CD1c-positive myeloid dendritic cell (primary cell): ENCODE data around the gene HSPA12A.
"Not testable (repeated sequence)": the region's sequence is repeated elsewhere in the genome, so short reads cannot be mapped to it uniquely, and the experiment has no call there.

Experiments used
- DNase-seq: peaks from one replicate; pipeline ENCODE4 v3.0.0-alpha.2; 2016; ENCODE audit errors: extremely low spot score

The HSPA12A gene

DNA sequence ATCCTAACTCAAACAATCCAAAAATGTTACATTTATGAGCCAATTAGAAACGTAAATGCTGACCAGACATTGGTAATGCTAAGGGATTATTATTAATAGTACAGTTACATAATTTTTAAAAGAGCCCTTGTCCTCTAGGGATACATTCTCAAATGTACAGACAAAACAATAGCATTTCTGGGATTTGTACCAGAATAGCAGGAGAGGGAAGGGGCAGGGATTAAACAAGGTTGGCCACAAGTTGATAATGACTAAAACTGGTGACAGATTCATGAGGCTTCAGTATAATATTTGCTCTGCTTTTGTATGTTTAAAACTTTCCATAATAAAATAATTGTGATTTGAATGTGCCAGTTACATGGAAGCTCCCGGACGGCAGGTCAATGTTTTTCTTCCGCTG lies 27.0 kb downstream of the HSPA12A start:
- no peak for DNase-seq

DNA sequence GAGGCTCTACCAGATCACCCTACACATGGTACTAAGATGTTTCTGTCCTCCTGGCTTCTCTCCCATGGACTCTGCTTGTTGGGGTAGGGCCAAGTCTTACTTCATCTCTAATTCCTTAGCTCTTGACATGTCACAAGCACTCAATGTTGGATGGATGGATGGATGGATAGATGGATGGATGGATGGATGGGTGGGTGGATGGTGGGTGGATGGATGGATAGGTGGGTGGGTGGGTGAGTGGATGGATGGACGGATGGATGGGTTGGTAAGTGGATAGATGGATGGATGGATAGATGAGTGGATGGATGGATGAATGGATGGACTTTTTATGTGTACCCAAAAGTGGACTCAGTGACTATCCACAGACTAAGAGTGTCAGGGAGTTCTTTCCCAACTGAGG lies 28.5 kb downstream of the HSPA12A start:
- DNase-seq: no peak

DNA sequence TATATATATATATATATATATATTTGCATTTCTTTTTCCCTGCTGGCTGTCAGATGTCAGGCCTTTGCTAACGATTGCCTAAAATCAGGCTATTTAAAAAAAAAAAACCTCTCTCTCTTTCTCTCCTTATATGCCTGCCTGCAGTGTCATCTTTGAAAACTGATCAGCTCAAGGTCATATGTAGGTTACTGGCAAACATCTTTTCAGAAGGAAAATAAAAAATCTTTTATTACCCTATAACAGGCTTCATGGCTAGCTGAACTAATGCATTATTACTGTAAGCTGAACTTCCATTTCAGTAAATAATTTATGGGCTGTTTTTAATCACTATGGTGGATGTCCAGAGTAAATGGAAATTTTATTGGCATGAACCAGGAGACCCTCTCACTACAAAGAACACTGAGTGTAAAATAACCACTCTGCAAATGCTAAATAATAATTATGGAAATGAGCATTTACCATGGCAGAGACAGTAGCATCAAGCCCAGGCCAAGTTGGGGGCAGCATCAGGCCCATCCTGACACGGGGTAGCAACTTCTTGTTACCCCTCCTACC lies 29.3 kb downstream of the HSPA12A start:
- no peak for DNase-seq

DNA sequence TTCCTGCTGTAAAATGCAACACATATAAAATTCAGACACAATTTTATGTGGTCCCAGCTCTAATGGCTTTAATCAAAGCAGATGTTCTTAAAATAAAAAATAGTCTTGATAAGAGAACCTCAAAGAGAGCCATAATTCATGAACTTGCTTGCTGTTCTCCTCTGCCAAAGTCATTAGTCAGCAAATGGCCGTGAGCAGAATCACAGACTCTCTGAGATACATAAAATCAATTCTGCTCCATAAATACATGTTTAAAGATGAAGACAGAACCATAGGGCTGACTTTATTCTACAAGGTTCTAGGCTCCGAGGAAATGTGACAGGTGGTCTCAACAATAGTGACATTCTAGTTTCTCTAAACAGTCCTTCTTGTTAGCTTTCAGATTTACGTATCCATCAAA lies 29.8 kb downstream of the HSPA12A start:
- no peak for DNase-seq

DNA sequence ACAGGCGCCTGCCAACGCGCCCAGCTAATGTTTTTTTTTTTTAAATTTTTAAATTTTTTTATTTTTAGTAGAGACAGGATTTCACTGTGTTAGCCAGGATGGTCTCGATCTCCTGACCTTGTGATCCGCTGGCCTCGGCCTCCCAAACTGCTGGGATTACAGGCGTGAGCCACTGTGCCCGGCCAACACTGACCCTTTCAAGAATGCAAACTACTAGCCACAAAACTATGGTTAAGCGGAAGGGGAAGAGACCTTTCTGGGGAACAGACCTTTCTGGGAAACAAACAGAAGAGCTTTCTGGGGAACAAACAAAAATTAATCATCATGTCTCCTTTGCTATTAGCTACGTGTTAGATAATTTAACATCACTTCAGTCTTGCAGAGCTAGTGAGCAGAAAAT lies 30.6 kb downstream of the HSPA12A start:
- DNase-seq: not testable (repeated sequence)

DNA sequence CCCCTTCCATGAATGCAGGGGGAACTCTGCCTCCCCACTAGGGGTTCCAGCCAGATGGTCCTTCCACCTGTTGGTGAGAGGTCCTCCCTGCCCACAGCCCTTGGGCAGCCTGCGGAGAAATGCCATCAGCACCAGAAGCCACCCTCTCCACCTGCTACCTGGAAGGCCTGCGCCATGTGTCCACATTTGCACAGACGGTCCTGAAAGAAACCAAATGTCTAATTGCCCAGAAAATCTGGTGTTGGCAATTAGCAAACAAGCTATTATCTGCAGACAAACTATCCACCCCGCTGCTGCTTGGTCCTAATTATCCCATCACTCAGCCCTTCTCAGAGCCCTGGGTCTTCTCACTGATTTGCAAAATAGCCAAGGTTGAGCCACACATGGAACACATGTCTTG lies 32.3 kb downstream of the HSPA12A start:
- no peak for DNase-seq

DNA sequence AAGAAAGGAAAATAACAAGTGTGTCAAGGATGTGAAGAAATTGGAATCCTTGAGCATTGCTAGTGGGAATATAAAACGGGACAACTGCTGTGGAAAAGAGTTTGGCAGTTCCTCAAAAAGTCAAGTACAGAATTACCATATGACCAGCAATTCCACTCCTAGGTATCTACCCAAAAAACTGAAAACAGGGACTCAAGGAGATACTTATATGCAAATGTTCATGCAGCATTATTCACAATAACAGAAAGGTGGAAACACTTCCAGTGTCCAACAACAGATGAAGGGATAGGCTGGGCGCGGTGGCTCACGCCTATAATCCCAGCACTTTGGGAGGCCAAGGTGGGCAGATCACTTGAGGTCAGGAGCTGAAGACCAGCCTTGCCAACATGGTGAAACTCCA lies 33.5 kb downstream of the HSPA12A start:
- DNase-seq: no peak

DNA sequence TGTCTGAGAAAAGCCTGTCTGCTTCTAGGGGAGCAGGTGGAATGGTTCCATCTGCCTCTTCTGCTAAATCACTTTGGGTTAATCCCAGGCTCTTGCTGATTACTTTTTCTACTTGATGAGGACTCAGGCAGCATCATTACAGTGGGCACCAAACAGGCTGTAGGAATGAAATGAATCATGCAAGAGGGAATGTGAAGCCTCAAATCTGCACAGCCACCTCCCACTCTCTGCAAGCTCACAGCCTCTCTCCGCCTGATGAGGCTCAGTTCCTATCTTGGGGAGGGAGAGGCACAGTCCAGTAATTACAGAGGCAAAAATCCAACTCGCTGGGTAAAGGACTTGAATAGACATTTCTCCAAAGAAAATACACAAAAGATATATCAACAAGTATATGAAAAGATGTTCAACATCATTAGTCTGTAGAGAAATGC lies 34.0 kb downstream of the HSPA12A start:
- no peak for DNase-seq

DNA sequence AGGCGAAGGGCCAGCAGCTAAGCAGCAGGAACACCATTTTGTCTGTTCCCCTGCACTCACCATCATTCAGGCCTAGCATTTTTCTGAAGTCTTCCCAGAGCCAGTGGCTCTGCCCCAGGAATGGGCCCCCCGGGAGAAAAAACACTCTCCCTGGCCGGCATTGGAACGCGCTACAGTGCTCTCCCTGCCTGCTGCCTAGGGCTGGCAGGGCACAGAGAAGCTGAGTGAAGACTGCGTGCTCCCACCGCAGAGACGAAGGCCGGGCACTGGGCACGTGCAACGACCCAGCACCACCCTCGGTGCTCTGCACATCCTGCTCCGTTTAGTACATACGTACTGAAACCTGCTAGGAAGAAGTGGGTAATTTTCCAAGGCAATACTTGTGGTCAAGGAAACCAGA lies 34.4 kb downstream of the HSPA12A start:
- DNase-seq: no peak

DNA sequence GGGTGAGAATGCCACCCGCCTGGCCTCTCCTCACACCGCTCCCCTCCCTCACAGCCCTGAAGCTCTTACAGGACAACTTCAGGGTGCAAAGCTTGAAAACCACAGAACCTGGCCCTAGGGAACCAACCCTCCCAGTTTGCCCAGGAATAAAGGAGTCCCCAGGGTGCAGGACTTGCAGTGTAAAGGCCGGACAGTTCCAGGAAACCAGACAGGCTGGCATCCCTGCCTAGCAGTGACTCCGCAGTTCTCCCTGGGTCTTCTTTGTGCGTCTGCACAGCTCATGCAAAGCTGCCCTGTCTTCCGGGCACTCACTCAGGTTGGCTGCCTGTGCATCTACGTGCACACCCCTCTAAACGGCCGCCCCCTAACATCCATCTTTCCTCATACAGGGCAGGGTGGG lies 36.1 kb downstream of the HSPA12A start:
- no peak for DNase-seq

DNA sequence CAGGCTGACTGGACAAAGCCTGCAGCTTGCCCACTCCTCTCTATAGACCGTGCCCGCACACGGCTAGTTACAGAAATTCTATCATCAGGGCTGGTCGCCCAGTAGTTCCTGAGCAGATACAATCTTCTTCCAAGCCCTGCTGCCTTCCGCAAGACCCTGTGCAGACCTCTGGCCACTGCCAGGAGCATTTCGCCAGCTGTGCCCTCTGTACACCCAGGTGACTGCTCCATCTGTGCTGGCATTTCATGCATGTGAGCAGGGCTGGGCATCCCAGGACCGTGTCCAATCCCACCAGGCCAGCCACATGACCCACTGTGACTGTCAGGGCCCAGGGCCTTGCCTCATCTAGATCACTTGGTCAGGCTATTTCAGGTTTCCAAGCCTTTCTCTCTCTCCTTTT lies 36.9 kb downstream of the HSPA12A start:
- DNase-seq: no peak

DNA sequence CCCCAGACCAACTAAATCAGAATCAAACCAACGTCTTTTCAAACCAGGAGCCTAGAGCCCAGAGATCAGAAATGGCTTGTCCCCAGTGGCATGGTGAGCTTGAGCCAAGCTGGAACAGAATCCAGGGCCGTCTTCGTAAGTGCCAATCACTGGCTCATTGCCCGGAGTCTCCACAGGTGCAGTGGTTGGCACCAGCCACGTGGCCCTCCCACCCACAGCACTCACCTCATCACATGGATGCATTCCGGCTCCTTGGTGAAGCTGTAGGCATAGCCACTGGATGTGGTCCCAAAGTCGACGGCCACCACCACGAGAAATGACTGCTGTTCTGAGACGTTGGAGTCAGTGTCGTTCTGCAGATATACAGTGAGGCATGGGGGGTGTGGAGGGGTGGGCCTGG lies 37.4 kb downstream of the HSPA12A start:
- DNase-seq: no peak

DNA sequence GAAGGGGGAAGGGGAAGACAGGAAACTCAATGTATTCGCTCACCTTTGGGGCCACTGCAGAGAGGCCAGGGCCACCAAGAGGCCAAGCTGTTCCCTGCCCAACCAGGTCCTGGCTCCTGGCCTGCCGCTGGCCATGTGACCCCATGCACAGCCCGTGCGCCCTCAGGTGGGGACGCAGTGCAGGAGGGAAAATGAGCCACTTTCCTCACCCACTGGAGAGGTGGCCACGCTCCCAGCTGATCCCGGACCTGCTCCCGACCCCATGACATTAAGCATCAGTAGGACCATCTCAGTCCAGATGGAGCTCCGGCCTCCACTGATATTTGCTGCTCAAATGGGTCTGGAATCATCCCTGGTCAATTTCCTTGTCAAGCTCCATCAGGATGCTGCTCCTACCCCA lies 40.2 kb downstream of the HSPA12A start:
- no peak for DNase-seq

DNA sequence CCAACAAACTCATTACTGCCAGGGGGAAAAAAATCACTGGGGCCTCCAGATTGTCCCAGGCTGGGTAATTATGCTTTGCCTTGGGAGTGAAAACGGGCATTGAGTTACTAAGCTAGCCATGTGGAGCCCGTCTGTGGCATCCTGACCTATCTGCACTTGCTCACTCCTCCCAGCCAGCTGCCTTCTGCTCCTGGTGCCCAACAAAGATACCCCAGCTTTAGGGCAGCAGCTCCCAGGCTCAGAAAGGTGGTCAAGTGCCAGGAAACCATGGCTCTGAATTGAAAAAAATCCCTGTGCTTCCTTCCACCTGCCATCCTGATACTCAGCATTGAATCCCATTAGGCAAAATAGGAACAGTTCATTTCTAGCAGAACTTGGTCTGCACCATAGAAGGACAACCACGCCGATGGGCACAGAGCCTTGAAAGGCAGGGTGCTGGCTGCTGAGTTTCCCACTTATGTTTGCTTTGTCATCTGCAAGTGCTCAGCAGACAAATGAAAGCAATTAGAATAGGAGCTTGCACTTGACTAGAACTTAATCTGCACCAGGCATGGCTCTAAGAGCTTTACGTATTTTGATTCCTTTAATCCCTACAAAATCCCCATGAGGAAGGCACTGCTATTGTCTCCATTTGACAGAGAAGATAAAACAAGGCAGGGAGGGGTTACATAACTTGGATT lies 42.8 kb downstream of the HSPA12A start:
- no peak for DNase-seq

DNA sequence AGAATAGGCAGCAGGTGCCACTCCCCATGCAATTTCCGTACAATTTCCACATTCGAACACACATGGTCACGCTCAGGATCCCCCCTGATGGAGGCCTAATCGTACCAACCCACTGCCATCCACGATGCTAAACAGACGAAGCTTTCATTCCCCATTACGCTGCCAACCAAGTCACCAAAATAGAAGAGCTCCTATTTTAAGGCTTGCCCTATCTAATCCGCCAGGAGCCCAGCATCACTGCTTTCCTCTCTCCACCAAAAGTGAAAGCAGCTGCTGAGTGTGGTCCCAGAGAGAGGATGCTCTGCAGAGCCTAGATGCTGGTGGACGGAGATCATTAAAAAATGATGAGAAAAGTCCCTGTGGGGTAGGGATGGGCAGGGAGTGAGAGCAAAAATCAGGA lies 43.3 kb downstream of the HSPA12A start:
- DNase-seq: no peak

DNA sequence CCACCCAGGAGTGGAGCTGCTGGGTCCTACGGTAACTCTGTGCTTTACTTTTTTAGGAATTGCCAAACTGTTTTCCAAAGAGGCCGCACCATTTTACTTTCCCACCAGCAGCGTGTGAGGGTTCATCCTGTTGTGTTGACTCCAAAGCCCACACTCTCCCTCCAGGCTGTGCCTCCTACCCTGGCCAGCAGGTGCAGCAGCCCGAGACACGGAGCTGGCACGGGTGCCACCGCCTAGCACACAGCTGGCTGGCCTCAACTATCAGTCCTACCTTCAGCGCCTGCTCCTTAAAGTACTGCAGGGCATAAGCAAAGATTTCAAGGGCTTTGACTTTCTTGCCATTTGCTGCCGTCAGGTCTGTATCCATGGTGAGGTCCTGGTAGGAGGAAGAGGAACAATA lies 44.0 kb downstream of the HSPA12A start:
- no peak for DNase-seq

DNA sequence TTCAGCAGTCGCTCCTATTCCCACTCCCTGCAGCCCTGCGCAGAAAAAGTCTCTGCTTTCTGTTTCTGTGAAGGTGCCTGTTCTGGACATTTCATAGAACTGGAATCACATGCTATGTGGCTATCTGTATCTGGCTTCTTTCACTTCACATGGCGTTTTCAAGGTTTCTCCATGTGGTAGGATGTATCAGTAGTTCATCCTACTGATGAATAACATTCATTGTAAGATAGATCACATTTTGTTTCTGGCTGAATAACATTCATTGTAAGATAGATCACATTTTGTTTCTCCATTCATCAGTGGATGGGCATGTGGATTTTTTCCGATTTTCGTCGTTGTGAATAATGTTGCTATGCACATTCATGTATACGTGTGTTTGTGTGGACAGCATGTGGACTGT lies 44.5 kb downstream of the HSPA12A start:
- DNase-seq: no peak

DNA sequence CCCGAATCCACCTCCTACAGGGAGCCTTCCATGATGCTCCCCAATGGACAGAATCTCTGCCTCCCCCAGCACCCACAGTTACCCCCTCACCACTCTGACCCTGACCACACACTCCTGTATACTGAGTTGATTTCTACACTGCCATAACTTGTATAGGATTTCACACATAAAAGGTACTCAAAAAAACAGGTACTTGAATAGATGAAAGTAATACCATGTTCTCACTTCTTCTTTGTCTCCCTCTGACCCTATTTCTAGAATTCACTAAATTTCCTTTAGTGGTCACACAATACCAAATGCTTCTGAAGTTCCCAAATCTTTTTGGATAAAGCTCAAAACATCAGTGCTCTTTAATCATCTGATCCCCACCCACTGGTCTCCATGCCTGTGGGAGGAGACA lies 45.4 kb downstream of the HSPA12A start:
- no peak for DNase-seq

DNA sequence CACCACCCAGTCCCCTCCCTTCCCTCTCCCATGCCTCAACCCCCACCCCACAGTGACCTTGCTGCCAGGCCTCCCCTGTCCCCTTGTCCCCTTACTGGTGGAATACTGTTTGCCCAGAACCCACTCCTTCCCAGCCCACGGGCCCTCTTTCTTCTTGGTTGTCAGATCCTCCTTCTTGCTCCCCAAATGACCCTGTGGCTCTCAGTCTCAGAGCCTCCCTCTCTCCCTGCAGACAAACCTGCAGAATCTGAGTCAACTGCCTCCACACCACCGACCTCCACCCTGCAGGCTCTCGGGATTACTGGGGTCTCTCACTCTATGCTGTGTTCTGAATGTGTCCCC lies 47.5 kb downstream of the HSPA12A start:
- DNase-seq: no peak

DNA sequence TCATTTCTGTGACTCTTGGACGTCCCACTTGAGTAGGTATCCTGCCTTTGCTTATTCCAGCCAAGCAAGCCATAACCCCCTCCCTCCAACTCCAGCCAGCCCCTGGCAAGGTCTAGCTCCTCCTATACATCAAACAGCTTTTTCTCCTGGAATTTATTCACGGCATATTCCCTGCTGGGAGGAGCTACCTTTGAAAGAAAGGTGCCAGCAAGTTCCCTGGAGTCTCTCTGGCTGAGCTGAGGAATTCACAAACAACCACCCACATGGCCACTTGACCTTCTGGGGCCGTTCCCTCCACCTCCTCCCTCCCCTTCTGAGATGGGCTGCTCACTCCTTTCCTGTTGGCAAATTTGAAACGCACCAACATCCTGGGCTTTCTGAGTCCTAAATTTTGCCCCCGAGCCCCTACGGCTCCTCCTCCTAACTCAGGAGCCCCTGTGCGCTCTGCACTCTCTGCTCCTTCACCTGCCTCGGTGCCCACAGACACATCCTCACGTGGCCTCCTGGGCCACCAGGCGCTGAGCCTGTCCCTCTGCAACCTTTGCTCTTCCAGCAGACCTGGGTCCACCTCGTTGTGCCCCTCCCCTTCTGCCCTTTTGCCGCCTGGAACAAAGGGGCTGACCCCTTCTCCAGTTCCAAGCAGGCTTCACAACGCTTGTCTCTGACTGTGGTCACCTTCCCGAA lies 48.0 kb downstream of the HSPA12A start:
- DNase-seq: no peak

DNA sequence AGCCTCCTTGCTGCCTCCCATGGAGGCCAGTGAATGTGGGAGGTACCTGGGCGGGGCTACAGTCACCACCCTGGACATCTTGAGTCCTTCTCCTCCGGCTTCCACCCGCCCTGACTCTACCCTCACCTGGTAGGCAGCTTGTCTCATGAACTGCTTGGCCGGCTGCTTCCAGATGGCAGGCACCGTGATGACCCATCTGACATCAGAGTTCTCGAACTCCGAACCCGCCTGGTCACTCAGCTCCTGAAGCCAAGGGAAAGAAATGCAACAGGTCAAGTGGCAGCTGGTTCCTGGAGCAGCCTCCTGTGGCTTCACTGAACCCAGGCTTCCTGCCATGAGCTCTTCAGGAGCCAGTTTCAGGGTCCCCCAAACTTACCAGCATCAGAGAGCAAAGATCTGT lies 50.1 kb downstream of the HSPA12A start:
- DNase-seq: no peak

DNA sequence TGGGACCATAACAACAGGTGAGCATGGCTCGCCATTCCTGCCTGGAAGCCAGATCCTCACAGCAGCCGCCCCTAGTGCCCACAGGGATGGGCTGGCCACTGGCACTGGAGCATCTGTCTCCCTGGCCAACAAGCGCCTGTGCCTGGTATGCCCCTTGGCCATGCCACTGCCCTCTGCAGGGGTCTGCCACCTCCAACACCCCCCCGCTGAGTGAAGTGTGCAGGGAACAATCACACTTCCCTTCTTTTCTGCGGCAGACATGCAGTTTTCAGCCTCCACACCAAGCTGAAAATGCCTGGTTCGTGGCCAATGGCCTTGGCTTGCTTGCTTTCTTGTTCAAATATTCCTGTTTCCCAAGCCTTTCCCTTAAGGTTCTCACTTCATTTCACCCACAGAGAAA lies 50.7 kb downstream of the HSPA12A start:
- DNase-seq: no peak
